Endothelial cell of umbilical vein (primary cell): ENCODE data around the gene IL22. TPM values are rescaled to one million over a fixed set of nuclear protein-coding genes. Genes with fewer than 3 reads are reported as not detected.

Experiments used
- BruUV-seq: library from RNA; stranded (reverse); fragments of 400-500 nt; replicated peaks from 2 replicates; lab custom pipeline; 2021; lab: Mats Ljungman, UMichigan
- CTCF ChIA-PET: fragments of 300-600, 350-600 bp; sonication (Branson Sonifier 250); formaldehyde crosslinking; loops from one replicate; lab custom pipeline; 2021; ENCODE audit warnings: antibody characterized with exemption, inconsistent platforms; lab: Charles Lee
- POLR2A ChIA-PET: fragments of 300-600, 350-600 bp; sonication (Branson Sonifier 250); formaldehyde crosslinking; loops from one replicate; lab custom pipeline; 2021; ENCODE audit warnings: antibody characterized with exemption, inconsistent platforms; lab: Charles Lee
- DNase-seq: peaks from one replicate; pipeline ENCODE4 v3.0.0-alpha.2; 2011; ENCODE audit warnings: low read depth, low spot score
- FAIRE-seq: peaks from 2 replicates; lab custom pipeline; 2011; peaks lifted over from hg19 to GRCh38; lab: Jason Lieb, UNC
- H2AFZ ChIP-seq: 2 replicates; pipeline ENCODE4 v1.6.0; 2012; ENCODE audit warnings: low read depth, low read length, control low read depth, inconsistent platforms
- H3K27ac ChIP-seq: 2 replicates; pipeline ENCODE4 v1.5.1; 2011; ENCODE audit warnings: low read depth, mild to moderate bottlenecking, control low read depth, low read length, moderate library complexity; ENCODE audit not compliant: insufficient read depth
- H3K27me3 ChIP-seq, 2 experiments: 2 replicates each; pipeline versions ENCODE4 v1.6.0 to v1.6.1; 2011; ENCODE audit warnings: low read length in 2 of 2, mixed read lengths in 1 of 2; ENCODE audit not compliant: control insufficient read depth in 2 of 2, insufficient read depth in 2 of 2
- H3K36me3 ChIP-seq, 2 experiments: 2 replicates in 1 of 2; 3 replicates in 1 of 2; pipeline ENCODE4 v1.5.1; 2011; ENCODE audit warnings: low read length in 2 of 2, mild to moderate bottlenecking in 1 of 2, moderate library complexity in 1 of 2; ENCODE audit not compliant: control insufficient read depth in 2 of 2, insufficient read depth in 2 of 2; ENCODE audit errors: extremely low read depth in 1 of 2
- H3K4me1 ChIP-seq: 3 replicates; pipeline ENCODE4 v1.5.1; 2011; ENCODE audit warnings: mild to moderate bottlenecking, low read length; ENCODE audit not compliant: control insufficient read depth, insufficient read depth; ENCODE audit errors: extremely low read depth
- H3K4me2 ChIP-seq: 2 replicates; pipeline ENCODE4 v1.6.1; 2011; ENCODE audit warnings: low read length, control low read depth, mixed read lengths; ENCODE audit not compliant: insufficient read depth
- H3K4me3 ChIP-seq, 3 experiments: fragments of 200-600 bp in 1 of 3; sonication (generic), shearing (Covaris generic) in 1 of 3; replicated peaks in 1 of 3; 2 replicates each; pipeline ENCODE4 v1.5.1; 2011 to 2016; ENCODE audit warnings: control low read depth in 3 of 3, low read length in 3 of 3, mild to moderate bottlenecking in 2 of 3, inconsistent platforms in 1 of 3, low read depth in 1 of 3, moderate library complexity in 1 of 3; ENCODE audit not compliant: insufficient read depth in 1 of 3
- H3K79me2 ChIP-seq: 2 replicates; pipeline ENCODE4 v1.6.0; 2012; ENCODE audit warnings: low read length, inconsistent platforms; ENCODE audit not compliant: control insufficient read depth, insufficient read depth
- H3K9ac ChIP-seq: replicated peaks from 2 replicates; pipeline ENCODE3; 2011; ENCODE audit warnings: low read length, control low read depth; ENCODE audit not compliant: insufficient read depth; ENCODE audit errors: extremely low read depth
- H3K9me1 ChIP-seq: replicated peaks from 3 replicates; pipeline ENCODE4 v1.6.0; 2011; ENCODE audit warnings: mild to moderate bottlenecking, low read length; ENCODE audit not compliant: control insufficient read depth, insufficient read depth; ENCODE audit errors: extremely low read depth
- H3K9me3 ChIP-seq: replicated peaks from 2 replicates; pipeline ENCODE4 v1.5.1; 2012; ENCODE audit warnings: low read length, inconsistent platforms; ENCODE audit not compliant: control insufficient read depth, insufficient read depth
- H4K20me1 ChIP-seq: replicated peaks from 2 replicates; pipeline ENCODE3; 2011; ENCODE audit warnings: mild to moderate bottlenecking, low read length; ENCODE audit not compliant: control insufficient read depth, insufficient read depth; ENCODE audit errors: extremely low read depth
- EZH2 ChIP-seq: IDR thresholded peaks from 2 replicates; pipeline ENCODE4 v1.6.1; 2012; ENCODE audit warnings: borderline replicate concordance, low read depth, mild to moderate bottlenecking, moderate library complexity, low read length, inconsistent platforms; ENCODE audit not compliant: severe bottlenecking
- FOS ChIP-seq: IDR thresholded peaks from 2 replicates; pipeline ENCODE4 v1.6.1; 2011; ENCODE audit warnings: mild to moderate bottlenecking, low read length, moderate library complexity, borderline replicate concordance; ENCODE audit not compliant: insufficient read depth
- GATA2 ChIP-seq: IDR thresholded peaks from 2 replicates; pipeline ENCODE4 v1.7.0; 2011; ENCODE audit warnings: low read depth, mild to moderate bottlenecking, moderate library complexity, mixed read lengths, low read length; ENCODE audit not compliant: insufficient read length, insufficient read depth
- JUN ChIP-seq: IDR thresholded peaks from 2 replicates; pipeline ENCODE4 v1.6.1; 2011; ENCODE audit warnings: borderline replicate concordance, low read depth; ENCODE audit not compliant: insufficient read length, insufficient read depth
- MYC ChIP-seq: IDR thresholded peaks from one replicate; pipeline ENCODE4 v1.6.1; 2011; ENCODE audit warnings: mild to moderate bottlenecking, low read depth, low read length
- POLR2A ChIP-seq: IDR thresholded peaks from 2 replicates; pipeline ENCODE4 v1.6.1; 2012; ENCODE audit warnings: low read depth, mild to moderate bottlenecking, control low read depth, low read length
- POLR2AphosphoS5 ChIP-seq: IDR thresholded peaks from 2 replicates; pipeline ENCODE4 v1.6.1; 2012; ENCODE audit warnings: low read depth, mild to moderate bottlenecking, control low read depth, low read length, moderate library complexity; ENCODE audit not compliant: insufficient read depth
- dilution Hi-C: fragments of 300-500 bp; cut with MboI; formaldehyde crosslinking; loops from one replicate; pipeline ENCODE4 v1.15.0; 2019; ENCODE audit warnings: low sequenced_read_pairs; ENCODE audit not compliant: extremely low pct_ligation_motif_present
- intact Hi-C: fragments of 100-400 bp; cut with micrococcal nuclease; formaldehyde crosslinking; loops from one replicate; pipeline ENCODE4 v1.10.0; 2022
- polyA plus RNA-seq, 4 experiments: library from polyadenylated mRNA; depleted of rRNA in 3 of 4; stranded (reverse) in 3 of 4; unstranded in 1 of 4; fragments of >200 nt; gene quantifications; 2 replicates each; pipeline versions ENCODE4 v1.2.1 to v1.2.3, GENCODE V29; 2011 to 2012; ENCODE audit warnings: missing spikeins in 1 of 4
- total RNA-seq: library from RNA; stranded (reverse); gene quantifications from 2 replicates; pipeline ENCODE4 v1.2.3, GENCODE V29; 2021
- TF ChIP-seq, protein P1 (sequence below), 2 donors: IDR thresholded peaks; 1 replicate in 1 of 2; 2 replicates in 1 of 2; pipeline ENCODE4 v1.5.1; 2011; ENCODE audit warnings: low read length in 2 of 2, mild to moderate bottlenecking in 2 of 2, moderate library complexity in 2 of 2, control low read depth in 1 of 2, inconsistent platforms in 1 of 2, low read depth in 1 of 2; ENCODE audit not compliant: insufficient read depth in 1 of 2; ENCODE audit errors: extremely low read depth in 1 of 2
- TF ChIP-seq, protein P2 (sequence below): IDR thresholded peaks from 2 replicates; pipeline ENCODE4 v1.6.1; 2011; ENCODE audit not compliant: insufficient read depth, insufficient read length

Gene IL22
- total and polyA plus RNA-seq, 2 donors (not counting 3 experiments of a cell fraction or from before 2014, with no cell fraction given): not detected

DNA sequence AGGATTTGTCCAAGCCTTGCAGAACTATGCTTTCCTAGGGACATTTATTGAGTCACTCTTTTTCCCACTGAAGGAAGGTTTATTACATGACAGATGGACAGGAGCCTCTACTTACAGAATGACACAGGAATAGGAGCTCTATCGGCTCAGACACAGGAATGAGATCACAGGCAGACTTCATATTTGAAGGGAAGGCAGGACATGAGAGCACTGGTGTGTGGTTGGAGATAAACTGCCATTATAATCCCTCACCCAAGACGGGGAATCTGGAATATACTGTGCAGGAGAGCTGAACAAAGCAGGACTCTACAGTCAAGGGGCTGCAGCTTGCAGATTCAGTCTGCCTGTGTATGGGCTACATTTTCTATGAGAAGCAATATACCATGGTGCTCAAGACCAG is 26.8 kb upstream of the IL22 start:
- dilution Hi-C loops: no loop called here

More for the DNA sequence above, 26.8 kb upstream of the IL22 start:
- no peaks in the 10 kb centered on the region for H3K36me3 ChIP-seq
- no peaks in the 10 kb centered on the region for H3K27me3 ChIP-seq
- no peaks in the 10 kb centered on the region for H3K9me1 ChIP-seq
- no peak overlapping the region for H3K27ac ChIP-seq
- no TSS peak for BruUV-seq
- FAIRE-seq: no peak
- H3K4me2 ChIP-seq: no peak overlapping the region
- no peak overlapping the region for H3K4me3 ChIP-seq
- no peaks in the 10 kb centered on the region for H3K79me2 ChIP-seq
- H3K9ac ChIP-seq: no peak overlapping the region
- no peaks in the 10 kb centered on the region for H3K9me3 ChIP-seq
- H3K4me1 ChIP-seq: peaks cover 11% of the 10 kb centered on the region
- no peaks in the 10 kb centered on the region for H4K20me1 ChIP-seq
- ChIA-PET POLR2A (no interaction called here), CTCF (no interaction called here)
- DNase-seq: no peak
- H2AFZ ChIP-seq: no peak overlapping the region
- intact Hi-C loops: no loop called here
- TF ChIP-seq GATA2: no peak
- TF ChIP-seq, protein P1, sequence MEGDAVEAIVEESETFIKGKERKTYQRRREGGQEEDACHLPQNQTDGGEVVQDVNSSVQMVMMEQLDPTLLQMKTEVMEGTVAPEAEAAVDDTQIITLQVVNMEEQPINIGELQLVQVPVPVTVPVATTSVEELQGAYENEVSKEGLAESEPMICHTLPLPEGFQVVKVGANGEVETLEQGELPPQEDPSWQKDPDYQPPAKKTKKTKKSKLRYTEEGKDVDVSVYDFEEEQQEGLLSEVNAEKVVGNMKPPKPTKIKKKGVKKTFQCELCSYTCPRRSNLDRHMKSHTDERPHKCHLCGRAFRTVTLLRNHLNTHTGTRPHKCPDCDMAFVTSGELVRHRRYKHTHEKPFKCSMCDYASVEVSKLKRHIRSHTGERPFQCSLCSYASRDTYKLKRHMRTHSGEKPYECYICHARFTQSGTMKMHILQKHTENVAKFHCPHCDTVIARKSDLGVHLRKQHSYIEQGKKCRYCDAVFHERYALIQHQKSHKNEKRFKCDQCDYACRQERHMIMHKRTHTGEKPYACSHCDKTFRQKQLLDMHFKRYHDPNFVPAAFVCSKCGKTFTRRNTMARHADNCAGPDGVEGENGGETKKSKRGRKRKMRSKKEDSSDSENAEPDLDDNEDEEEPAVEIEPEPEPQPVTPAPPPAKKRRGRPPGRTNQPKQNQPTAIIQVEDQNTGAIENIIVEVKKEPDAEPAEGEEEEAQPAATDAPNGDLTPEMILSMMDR (IDR thresholded peaks at IDR 0.05; ENCODE audit: extremely low read depth in 1 of 2, insufficient read depth in 1 of 2, low read depth in 1 of 2, low read length in 2 of 2): no peak
- TF ChIP-seq POLR2AphosphoS5: no peak
- TF ChIP-seq FOS: no peak
- TF ChIP-seq POLR2A: no peak
- no peak for TF ChIP-seq MYC
- no peak for TF ChIP-seq EZH2
- TF ChIP-seq, protein P2, sequence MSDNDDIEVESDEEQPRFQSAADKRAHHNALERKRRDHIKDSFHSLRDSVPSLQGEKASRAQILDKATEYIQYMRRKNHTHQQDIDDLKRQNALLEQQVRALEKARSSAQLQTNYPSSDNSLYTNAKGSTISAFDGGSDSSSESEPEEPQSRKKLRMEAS: no peak
- no peak for TF ChIP-seq JUN
